Neural cell (in vitro differentiated cells): ENCODE measurements around the gene TPT1. TPM values are rescaled to one million over a fixed set of nuclear protein-coding genes. Genes with fewer than 3 reads are reported as not detected.

Experiments used
- H2AFZ ChIP-seq: fragments of 200-600, 300-800 bp; sonication (generic), shearing (Covaris generic); 2 replicates; pipeline ENCODE4 v1.6.0; 2014; ENCODE audit warnings: low read depth, mild to moderate bottlenecking, antibody characterized with exemption, low read length, moderate library complexity
- H3F3A ChIP-seq: fragments of 200-600 bp; shearing (Covaris generic); 2 replicates; pipeline ENCODE4 v1.6.1; 2016; ENCODE audit warnings: mild to moderate bottlenecking, moderate library complexity, mixed read lengths, antibody characterized with exemption, low read length; ENCODE audit not compliant: insufficient read depth, poor library complexity, severe bottlenecking
- H3K27ac ChIP-seq: fragments of 200-600, 300-800 bp; sonication (generic), shearing (Covaris generic); 2 replicates; pipeline ENCODE4 v1.5.1; 2014; ENCODE audit warnings: mild to moderate bottlenecking, low read length, moderate library complexity
- H3K27me3 ChIP-seq: fragments of 300-800, 200-600 bp; sonication (generic), shearing (Covaris generic); 2 replicates; pipeline ENCODE4 v1.6.0; 2014; ENCODE audit warnings: mild to moderate bottlenecking, low read depth, low read length, moderate library complexity; ENCODE audit not compliant: insufficient read depth
- H3K36me3 ChIP-seq: fragments of 300-800, 200-600 bp; sonication (generic), shearing (Covaris generic); 2 replicates; pipeline ENCODE4 v1.5.1; 2014; ENCODE audit warnings: mild to moderate bottlenecking, antibody characterized with exemption, low read length, moderate library complexity; ENCODE audit not compliant: insufficient read depth
- H3K4me2 ChIP-seq: fragments of 300-800, 200-600 bp; sonication (generic), shearing (Covaris generic); 2 replicates; pipeline ENCODE4 v1.6.0; 2014; ENCODE audit warnings: mild to moderate bottlenecking, low read length
- H3K4me3 ChIP-seq: fragments of 300-800, 200-600 bp; sonication (generic), shearing (Covaris generic); 2 replicates; pipeline ENCODE4 v1.5.1; 2014; ENCODE audit warnings: mild to moderate bottlenecking, low read length, moderate library complexity
- H3K79me2 ChIP-seq: fragments of 200-600 bp; shearing (Covaris generic); replicated peaks from 2 replicates; pipeline ENCODE4 v1.6.0; 2014; ENCODE audit warnings: mild to moderate bottlenecking, low read length, moderate library complexity; ENCODE audit not compliant: insufficient read depth
- H3K9ac ChIP-seq: fragments of 300-800, 200-600 bp; sonication (generic), shearing (Covaris generic); 2 replicates; pipeline ENCODE4 v1.6.1; 2016; ENCODE audit warnings: mild to moderate bottlenecking, low read length, mixed read lengths
- H3K9me2 ChIP-seq: fragments of 200-600 bp; shearing (Covaris generic); 2 replicates; pipeline ENCODE4 v1.6.1; 2016; ENCODE audit warnings: mild to moderate bottlenecking, low read length, mixed read lengths; ENCODE audit not compliant: insufficient read depth
- H3K9me3 ChIP-seq: fragments of 200-600, 300-800 bp; sonication (generic), shearing (Covaris generic); 2 replicates; pipeline ENCODE4 v1.6.1; 2016; ENCODE audit warnings: mild to moderate bottlenecking, mixed run types, low read length, moderate library complexity, mixed read lengths
- H4K20me1 ChIP-seq: fragments of 200-600 bp; shearing (Covaris generic); 2 replicates; pipeline ENCODE4 v1.6.1; 2016; ENCODE audit warnings: mild to moderate bottlenecking, mixed run types; ENCODE audit not compliant: insufficient read depth
- EZH2 ChIP-seq: fragments of 200-600, 300-800 bp; shearing (Covaris generic), sonication (generic); IDR thresholded peaks from 2 replicates; pipeline ENCODE4 v1.6.1; 2014; ENCODE audit warnings: antibody characterized with exemption, low read length, borderline replicate concordance, mild to moderate bottlenecking; ENCODE audit not compliant: insufficient read depth, poor library complexity, severe bottlenecking
- MXI1 ChIP-seq: fragments of 450-650 bp; conservative IDR thresholded peaks from 2 replicates; pipeline ENCODE4 v1.6.1; 2014; ENCODE audit warnings: antibody characterized with exemption, mild to moderate bottlenecking; ENCODE audit not compliant: poor library complexity, severe bottlenecking
- POLR2AphosphoS5 ChIP-seq: IDR thresholded peaks from 2 replicates; pipeline ENCODE4 v1.6.1; 2012
- SMC3 ChIP-seq: fragments of 450-650 bp; conservative IDR thresholded peaks from 2 replicates; pipeline ENCODE4 v1.6.1; 2014; ENCODE audit warnings: antibody characterized with exemption, mild to moderate bottlenecking, moderate library complexity; ENCODE audit not compliant: poor library complexity
- TAF1 ChIP-seq: IDR thresholded peaks from 2 replicates; pipeline ENCODE4 v1.6.1; 2012; ENCODE audit warnings: low read depth
- polyA plus RNA-seq: library from polyadenylated mRNA; depleted of rRNA; stranded (reverse); fragments of >200 nt; gene quantifications from 2 replicates; pipeline ENCODE4 v1.2.3, GENCODE V29; 2014
- TF ChIP-seq, protein P1 (sequence below): IDR thresholded peaks from 2 replicates; pipeline ENCODE4 v1.6.1; 2012; ENCODE audit warnings: borderline replicate concordance

TPT1 gene
- polyA plus RNA-seq, 1 donor from 2014 or later: 2,071 TPM

DNA sequence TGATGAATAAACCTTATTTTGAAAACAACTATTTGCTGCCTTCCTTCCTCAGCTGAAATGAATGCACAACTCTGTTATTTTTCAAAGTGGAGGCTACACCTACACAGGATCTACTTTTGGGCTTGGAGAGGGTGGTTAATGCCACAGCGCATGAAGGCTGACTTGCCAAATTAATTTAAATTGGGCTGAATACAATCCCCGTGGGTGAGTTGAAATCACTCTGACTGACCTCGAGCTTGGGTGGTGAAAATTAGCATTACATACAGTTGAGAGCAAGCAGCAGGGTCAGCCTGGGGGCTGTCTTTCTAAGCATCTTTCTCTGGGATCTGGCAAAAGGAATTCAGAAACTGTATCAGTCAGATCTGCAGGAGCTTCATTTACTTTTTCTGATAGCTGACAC, 38.5 kb downstream of the TPT1 start:
- Histone ChIP-seq H3K9me3 (no peaks in the 10 kb centered on the region), H3K4me3 (no peak overlapping the region), H3K27ac (no peak overlapping the region), H2AFZ (no peak overlapping the region), H3K9ac (no peak overlapping the region), H3K9me2 (no peaks in the 10 kb centered on the region), H3K4me2 (no peak overlapping the region), H3K36me3 (no peaks in the 10 kb centered on the region), H3K79me2 (no peaks in the 10 kb centered on the region), H3F3A (no peaks in the 10 kb centered on the region), H4K20me1 (no peaks in the 10 kb centered on the region), H3K27me3 (no peaks in the 10 kb centered on the region)
- TF ChIP-seq SMC3 (no peak), EZH2 (no peak), TAF1 (no peak), MXI1 (no peak)
- TF ChIP-seq, protein P1, sequence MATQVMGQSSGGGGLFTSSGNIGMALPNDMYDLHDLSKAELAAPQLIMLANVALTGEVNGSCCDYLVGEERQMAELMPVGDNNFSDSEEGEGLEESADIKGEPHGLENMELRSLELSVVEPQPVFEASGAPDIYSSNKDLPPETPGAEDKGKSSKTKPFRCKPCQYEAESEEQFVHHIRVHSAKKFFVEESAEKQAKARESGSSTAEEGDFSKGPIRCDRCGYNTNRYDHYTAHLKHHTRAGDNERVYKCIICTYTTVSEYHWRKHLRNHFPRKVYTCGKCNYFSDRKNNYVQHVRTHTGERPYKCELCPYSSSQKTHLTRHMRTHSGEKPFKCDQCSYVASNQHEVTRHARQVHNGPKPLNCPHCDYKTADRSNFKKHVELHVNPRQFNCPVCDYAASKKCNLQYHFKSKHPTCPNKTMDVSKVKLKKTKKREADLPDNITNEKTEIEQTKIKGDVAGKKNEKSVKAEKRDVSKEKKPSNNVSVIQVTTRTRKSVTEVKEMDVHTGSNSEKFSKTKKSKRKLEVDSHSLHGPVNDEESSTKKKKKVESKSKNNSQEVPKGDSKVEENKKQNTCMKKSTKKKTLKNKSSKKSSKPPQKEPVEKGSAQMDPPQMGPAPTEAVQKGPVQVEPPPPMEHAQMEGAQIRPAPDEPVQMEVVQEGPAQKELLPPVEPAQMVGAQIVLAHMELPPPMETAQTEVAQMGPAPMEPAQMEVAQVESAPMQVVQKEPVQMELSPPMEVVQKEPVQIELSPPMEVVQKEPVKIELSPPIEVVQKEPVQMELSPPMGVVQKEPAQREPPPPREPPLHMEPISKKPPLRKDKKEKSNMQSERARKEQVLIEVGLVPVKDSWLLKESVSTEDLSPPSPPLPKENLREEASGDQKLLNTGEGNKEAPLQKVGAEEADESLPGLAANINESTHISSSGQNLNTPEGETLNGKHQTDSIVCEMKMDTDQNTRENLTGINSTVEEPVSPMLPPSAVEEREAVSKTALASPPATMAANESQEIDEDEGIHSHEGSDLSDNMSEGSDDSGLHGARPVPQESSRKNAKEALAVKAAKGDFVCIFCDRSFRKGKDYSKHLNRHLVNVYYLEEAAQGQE: no peak

DNA sequence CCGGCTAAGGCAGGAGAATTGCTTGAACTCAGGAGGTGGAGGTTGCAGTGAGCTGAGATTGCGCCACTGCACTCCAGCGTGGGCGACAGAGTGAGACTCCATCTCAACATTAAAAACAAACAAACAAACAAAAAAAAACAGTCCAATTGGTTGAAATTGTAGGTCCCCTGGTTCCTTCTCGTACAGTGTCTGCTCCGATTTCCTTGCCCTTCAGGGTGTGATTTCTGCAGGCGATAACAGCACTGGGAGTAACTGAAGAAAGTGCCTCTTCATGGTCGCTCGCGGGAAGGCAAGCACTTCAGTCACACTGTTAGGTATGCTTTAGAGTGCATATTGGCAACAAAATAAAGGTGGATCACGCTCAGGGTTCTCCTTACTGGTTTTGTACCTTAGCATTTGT, 39.7 kb downstream of the TPT1 start:
- no peak overlapping the region for H3K4me2 ChIP-seq
- H4K20me1 ChIP-seq: no peaks in the 10 kb centered on the region
- no peak overlapping the region for H3K27ac ChIP-seq
- H3K9me2 ChIP-seq: no peaks in the 10 kb centered on the region
- no peaks in the 10 kb centered on the region for H3K27me3 ChIP-seq
- no peaks in the 10 kb centered on the region for H3F3A ChIP-seq
- no peaks in the 10 kb centered on the region for H3K79me2 ChIP-seq
- H3K9ac ChIP-seq: no peak overlapping the region
- TF ChIP-seq POLR2AphosphoS5: no peak
- TF ChIP-seq, protein P1: no peak
- H3K4me3 ChIP-seq: no peak overlapping the region
- H2AFZ ChIP-seq: no peak overlapping the region
- H3K36me3 ChIP-seq: no peaks in the 10 kb centered on the region
- H3K9me3 ChIP-seq: no peaks in the 10 kb centered on the region
